GM12801 (cell line): ENCODE data around the gene STAT6.

Experiments
- TF ChIP-seq, protein P1 (sequence below): IDR thresholded peaks from one replicate; pipeline ENCODE4 v1.5.1; 2011; ENCODE audit warnings: control low read depth; ENCODE audit not compliant: insufficient read length; ENCODE audit errors: extremely low read depth

STAT6 gene

DNA sequence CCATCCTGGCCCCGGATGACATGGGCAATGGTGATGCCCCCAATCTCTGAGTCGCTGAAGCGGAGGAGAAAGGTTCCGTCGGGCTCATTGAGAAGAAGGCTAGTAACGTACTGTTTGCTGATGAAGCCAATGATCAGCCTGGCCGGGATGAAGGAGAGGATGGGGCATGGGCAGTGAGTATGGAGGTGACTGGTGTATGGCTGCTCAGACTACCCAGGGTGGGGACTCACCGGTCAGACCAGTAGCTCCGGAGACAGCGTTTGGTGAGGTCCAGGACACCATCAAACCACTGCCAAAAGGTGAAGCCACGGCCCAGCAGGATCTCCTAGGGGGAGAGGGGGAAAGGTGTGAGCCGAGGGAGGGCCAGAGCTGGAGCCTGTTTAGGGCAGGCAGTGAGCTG is 11.4 kb downstream of the STAT6 start:
- TF ChIP-seq, protein P1, sequence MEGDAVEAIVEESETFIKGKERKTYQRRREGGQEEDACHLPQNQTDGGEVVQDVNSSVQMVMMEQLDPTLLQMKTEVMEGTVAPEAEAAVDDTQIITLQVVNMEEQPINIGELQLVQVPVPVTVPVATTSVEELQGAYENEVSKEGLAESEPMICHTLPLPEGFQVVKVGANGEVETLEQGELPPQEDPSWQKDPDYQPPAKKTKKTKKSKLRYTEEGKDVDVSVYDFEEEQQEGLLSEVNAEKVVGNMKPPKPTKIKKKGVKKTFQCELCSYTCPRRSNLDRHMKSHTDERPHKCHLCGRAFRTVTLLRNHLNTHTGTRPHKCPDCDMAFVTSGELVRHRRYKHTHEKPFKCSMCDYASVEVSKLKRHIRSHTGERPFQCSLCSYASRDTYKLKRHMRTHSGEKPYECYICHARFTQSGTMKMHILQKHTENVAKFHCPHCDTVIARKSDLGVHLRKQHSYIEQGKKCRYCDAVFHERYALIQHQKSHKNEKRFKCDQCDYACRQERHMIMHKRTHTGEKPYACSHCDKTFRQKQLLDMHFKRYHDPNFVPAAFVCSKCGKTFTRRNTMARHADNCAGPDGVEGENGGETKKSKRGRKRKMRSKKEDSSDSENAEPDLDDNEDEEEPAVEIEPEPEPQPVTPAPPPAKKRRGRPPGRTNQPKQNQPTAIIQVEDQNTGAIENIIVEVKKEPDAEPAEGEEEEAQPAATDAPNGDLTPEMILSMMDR = no peak

- TF ChIP-seq, protein P1 = no peak
Measured at GRCh38 chr12:57099047-57099714, 12.0 kb downstream of the STAT6 start.

GRCh38 chr12:57098546-57098945 is 12.6 kb downstream of the STAT6 start:
- TF ChIP-seq, protein P1 = no peak

DNA sequence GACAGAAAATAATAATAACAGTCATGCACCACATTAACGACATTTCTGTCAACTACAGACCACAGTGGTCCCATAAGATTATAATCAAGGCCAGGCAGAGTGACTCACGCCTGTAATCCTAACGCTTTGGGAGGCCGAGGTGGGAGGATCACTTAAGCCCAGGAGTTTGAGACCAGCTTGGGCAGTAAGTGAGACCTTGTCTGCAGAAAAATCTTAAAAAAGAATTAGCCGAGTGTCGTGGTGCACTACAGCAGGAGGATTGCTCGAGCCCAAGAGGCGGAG is 13.7 kb downstream of the STAT6 start:
- TF ChIP-seq, protein P1 = no peak

DNA sequence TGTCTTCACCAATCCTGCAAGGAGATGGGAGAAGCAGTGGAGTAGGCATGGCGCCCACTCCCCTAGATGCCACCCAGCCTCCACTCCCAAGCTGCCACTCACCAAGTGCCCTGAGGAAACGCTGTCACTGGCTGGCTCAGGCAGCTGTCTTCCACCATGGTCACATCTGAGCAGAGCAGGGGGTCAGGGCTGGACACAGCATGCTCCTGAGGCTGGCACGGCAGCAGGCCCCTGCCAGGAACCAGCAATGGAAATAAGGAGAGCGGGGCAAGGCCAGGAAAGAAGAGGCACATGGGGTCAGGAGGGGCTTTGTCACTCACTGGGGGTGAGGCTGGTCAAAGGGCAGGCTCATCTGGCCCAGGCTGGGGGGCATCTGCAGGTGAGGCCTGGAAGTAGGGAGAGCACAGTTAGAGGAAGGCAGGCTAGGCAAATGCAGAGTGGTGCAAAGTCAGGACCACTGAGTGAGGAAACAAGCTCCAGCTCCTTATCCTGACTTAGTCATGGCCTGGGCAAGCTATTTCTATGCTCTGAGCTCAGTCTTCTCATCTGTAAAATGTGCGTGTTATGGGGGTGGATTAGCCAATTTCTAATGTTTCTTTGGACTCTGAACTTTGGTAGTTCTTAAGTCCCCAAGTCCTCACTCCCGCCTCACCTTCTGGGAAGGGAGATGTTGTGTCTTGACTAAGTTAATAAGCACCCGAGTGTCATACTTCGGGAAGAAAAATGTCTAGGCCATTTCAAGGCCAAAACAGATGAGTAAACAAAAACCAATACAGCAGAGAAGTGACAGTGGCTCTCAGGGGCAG is 14.2 kb downstream of the STAT6 start:
- TF ChIP-seq, protein P1 = no peak

DNA sequence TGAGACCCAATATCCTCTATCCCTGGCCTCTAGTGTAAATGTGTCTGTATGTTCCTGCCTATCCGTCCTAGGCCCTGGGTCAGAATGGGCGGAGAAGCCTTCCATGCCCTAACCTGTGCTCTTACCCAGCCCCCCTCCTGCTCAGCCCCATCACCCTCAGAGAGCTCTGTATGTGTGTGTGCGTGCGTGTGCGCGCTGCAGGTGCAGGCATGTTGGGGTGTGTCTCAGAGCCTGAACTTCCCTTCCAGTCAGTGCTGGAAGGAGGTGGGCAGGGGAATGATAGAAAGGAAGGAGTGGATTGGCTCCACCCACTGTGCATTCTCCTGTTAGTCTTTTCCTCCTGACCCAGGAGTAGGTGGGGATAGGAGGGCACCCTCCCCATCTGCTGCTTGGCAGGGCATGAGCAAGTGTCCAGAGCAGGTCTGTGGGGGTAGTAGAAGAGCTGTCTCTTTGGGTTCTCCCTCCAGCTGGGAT is 15.0 kb downstream of the STAT6 start:
- TF ChIP-seq, protein P1 = no peak

GRCh38 chr12:57095440-57095839 is 15.7 kb downstream of the STAT6 start:
- TF ChIP-seq, protein P1 = no peak
